ENCODE results near the gene TINAG.

Gene TINAG, protein sequence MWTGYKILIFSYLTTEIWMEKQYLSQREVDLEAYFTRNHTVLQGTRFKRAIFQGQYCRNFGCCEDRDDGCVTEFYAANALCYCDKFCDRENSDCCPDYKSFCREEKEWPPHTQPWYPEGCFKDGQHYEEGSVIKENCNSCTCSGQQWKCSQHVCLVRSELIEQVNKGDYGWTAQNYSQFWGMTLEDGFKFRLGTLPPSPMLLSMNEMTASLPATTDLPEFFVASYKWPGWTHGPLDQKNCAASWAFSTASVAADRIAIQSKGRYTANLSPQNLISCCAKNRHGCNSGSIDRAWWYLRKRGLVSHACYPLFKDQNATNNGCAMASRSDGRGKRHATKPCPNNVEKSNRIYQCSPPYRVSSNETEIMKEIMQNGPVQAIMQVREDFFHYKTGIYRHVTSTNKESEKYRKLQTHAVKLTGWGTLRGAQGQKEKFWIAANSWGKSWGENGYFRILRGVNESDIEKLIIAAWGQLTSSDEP

DNA sequence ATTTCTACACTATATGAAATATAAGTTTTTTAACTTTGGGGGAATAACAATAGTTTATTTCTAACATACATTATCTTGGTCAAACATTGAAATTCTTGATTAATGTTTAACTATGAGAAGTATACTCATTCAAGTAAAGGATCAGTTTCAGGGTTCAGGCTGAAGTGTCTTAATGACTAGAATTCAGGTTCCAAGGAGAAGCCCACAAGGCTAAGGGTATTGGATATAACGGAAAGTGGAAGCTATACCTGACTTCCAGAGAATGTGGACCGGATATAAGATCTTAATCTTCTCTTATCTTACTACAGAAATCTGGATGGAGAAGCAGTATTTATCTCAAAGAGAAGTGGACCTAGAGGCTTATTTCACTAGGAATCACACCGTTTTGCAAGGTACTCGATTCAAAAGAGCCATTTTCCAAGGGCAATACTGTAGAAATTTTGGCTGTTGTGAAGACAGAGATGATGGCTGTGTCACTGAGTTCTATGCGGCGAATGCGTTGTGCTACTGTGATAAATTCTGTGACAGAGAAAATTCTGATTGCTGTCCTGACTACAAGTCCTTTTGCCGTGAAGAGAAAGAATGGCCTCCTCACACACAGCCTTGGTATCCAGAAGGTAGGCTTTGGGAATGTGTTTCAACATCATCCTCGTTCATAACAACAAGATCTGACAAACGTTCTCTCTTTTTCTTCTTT is at the start of gene TINAG:
Gene TINAG, plus strand, starts transcription at position 153 of the 697 bp plus-strand sequence. Its CDS starts 110 bp downstream, at position 263.
- DNase-seq (ENCODE audit: low read depth) = no peak

DNA sequence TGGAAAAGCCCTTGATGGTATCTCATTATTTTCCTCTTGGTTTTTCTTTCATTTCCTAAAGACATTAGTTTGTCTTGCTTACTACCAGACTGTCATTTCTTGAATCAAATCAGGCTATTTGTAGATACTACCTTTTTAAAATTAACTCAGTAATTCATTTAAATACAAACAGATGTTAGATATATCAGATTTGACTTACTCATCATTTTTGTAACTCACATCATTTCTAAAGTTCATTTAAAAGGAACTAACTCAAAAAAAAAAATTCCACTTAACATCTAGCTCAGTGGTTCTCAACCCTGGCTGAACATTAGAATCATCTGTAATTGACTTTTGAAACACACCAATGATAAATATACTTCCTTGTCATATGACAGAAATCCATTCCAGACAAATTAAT is 48.2 kb upstream of the TINAG start:
- DNase-seq (ENCODE audit: low read depth) = no peak

- no peak for DNase-seq (ENCODE audit: low read depth)
Measured at GRCh38 chr6:54262499-54262898, 45.7 kb upstream of the TINAG start.

DNA sequence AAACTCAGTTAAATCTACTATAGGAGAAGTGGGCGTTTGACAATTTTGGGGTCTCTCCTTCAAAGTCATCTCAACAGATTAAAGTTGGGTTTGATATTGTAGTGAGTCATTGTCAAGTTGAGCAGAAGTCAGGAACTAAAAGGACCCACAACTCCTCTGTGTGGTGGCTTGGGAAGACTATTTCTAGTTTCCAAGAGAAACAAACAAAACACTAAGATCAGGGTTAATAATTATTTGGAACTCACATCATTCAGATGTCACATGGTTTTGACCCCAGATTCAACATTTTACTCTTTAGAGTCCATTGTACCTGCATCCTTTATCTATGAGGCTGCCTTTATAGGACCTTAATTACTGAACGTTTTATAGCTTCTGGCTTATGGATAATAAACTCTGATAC is 45.3 kb upstream of the TINAG start:
- no peak for DNase-seq (ENCODE audit: low read depth)

DNA sequence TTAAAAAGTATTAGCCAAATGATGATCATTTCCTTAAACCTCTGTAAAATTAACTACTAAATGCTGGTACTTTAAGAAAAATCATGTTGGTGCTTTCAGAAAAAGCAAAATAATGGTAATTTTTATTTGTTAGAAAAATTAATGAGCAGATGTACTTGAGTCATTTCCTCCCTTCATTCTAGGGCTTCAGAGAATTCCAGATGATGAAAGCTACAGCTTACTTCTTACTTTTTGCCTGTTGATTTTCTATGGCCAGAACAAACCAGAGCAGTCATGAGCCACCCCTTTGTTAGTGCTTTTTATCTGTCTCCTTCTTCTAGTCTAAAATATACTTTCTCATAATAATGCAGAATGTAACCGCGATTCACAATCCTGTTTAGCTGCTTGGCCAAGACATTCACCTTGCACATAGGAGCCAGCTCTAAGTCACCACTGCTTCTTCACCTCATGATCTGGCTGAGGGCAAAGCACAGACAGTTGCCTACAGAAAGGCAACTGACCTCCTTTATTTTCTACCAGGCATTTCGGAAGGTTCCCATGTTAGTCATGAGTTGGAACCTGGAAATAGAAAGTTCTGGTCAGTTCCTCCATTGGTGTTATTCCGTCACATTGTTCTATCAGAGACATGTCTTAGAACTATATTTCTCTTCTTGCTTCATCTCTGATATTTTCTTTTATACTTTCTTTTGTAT is 43.5 kb upstream of the TINAG start:
- no peak for DNase-seq (ENCODE audit: low read depth)

GRCh38 chr6:54266400-54266923 is 41.8 kb upstream of the TINAG start:
- DNase-seq (ENCODE audit: low read depth) = no peak

GRCh38 chr6:54267798-54268197 is 40.4 kb upstream of the TINAG start:
- no peak for DNase-seq (ENCODE audit: low read depth)

DNA sequence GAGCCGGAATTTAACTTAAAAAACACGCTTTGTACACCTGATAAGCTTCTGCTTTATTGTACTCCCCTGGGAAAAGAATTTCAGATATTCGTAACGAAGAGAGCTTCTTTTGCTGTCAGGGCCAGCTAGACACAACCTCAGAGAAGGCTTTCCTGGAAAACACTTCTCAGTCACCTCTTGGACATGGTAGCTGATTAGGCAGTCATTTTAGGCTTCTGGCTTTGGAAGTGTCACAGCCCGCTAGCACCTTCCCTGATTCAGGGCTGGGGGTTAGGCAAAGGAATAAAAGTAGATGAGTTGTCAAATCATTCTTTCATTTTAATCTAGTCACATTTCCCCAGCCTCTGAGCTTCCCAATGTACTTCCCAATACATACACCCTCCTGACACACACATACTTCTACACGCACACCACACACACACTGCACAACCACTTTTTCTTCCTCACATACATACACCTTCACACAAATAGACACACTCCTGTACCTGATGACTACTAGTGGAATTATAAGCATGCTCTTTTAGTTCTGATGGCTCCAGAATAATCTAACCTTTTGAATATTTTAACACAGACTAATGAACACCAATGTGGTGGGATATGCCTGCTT is 34.9 kb upstream of the TINAG start:
- no peak for DNase-seq (ENCODE audit: low read depth)

- DNase-seq (ENCODE audit: low read depth) = no peak
Measured at GRCh38 chr6:54274383-54274782, 33.9 kb upstream of the TINAG start.

DNA sequence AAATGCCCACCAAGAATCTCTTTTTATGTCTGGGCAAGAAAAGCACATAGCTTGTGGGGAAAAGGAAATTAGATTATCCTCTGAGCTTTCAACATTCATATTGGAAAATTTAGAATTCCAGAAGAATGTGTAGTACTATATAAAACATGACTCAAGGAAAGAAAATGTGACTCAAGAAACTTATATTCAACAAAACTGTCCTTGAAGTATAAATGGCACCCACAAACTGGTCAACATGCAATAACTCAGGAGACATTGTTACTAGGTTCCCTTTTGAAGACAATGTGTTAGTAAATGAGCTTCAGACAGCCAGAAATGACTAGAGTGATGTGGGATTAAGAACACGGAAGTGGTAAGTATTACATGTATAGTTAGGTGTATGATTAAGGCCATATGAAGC is 26.1 kb upstream of the TINAG start:
- no peak for DNase-seq (ENCODE audit: low read depth)

- no peak for DNase-seq (ENCODE audit: low read depth)
Measured at GRCh38 chr6:54284161-54284860, 23.9 kb upstream of the TINAG start.

DNA sequence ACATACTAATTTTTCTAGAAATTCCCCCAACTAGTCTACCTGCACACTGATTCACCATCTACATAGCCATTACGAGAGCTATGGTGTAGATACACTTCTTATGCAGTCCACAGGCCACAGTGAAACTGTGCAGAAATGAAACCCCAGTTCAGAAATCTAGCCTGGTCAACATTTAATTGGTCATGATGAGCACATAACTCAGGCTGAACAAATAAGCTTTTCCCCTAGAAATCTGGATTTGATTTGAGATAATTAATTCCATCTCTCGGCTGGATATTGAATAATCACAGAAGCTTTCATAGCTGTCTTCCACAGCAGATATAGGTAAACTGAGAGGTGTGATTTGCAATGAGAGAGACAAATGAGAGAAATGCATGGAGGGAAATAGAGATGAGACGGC is 22.6 kb upstream of the TINAG start:
- DNase-seq (ENCODE audit: low read depth) = no peak

DNA sequence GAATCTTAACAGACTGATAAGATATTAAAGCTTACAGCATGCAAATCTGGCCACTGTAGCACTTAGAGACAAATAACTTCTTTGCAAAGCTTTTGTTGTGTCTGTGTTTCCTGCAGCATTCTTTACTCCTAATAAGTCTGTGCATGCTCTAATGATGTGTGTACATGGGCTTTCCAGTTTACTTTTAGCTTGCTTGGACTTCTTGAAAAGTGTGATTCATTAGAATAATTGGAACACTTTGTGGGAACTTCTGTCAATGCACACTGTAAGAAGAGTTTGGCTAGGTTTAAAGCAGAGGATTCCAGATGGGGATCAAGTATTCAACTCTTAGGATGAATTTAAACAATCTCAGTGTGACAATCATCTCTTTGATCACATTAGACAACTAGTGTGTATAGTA is 22.1 kb upstream of the TINAG start:
- DNase-seq (ENCODE audit: low read depth) = no peak

DNA sequence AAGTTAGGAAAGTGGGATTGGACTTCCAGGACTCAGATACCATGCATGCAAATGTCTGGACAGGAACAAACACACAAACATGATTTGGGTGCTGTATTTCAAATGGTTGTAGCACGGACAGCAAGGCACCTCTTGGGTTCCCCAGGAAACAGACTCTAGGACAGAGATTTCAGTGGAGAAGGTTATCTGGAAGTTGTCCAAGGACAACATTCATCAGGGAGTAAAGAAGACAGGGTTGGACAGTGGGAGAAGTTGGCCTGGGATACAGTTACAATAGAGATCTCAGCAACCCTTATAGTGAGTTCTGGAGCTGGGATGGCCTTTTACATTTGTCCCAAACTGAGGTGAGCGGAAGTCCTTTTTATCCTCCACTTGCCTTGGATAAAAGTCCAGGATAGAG is 19.8 kb upstream of the TINAG start:
- no peak for DNase-seq (ENCODE audit: low read depth)

- DNase-seq (ENCODE audit: low read depth) = no peak
Measured at GRCh38 chr6:54289426-54289825, 18.8 kb upstream of the TINAG start.

DNA sequence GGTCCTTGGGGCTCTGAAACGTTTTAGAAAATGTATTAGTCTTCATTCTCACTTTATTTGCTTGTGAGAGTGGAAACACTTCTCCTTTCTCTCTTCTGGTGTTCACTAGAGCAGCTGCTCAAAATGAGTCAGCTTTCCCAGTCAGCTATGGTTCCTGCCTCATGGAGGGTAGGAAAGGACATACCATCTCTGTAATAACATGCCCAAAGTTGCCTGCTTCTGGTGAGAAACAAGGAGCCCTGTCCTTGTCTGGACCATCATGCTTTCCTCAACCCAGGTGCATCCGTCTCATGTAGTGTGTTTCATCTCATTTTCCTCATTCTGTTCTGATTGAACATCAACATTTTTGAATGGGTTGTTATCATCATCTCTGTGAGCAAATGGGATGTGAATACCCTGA is 17.1 kb upstream of the TINAG start:
- no peak for DNase-seq (ENCODE audit: low read depth)

DNA sequence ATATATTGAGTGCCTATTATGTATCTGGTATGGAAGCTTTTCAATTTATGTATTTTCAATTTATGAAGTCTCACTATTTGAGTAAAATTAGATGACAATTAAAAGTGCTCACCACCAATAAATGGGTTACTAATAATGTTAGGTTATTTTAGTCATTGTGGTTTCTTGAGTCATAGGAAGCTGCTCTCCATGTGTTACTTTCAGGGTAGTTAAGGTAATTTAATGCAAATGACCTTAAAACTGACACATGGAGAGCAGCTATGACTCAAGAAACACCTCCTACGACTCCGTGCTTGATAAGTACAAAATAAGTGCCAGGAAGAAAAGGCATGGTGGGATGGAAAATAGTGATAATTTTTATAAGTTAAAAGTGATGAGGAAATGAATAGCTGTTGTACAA is 16.5 kb upstream of the TINAG start:
- DNase-seq (ENCODE audit: low read depth) = no peak

DNA sequence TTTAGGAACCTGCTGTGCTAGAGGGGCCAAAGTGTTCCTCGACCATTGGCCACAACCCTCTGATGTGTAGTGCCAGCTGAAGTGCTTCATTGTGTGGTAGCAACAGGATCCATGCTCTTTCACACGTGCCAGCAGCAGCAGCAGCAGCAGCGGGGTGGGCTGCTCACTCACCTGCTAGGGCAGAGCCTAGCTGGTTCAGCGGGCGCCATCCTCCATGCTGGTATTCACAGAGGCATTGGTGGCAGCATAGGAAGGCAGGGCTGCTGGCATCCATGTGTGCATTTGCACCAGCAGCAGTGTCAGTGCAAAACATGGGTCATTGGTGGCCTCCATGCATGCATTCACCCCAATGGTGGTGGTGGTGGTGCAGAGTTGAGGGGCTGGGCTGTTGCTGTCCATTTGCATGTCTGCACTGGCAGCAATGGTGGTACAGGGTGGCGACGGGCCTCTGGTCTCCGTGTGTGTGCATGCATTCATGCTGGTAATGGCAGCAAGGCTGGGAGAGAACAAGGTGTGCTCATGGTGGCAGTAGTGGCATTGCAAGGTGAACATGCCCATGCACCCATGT is 13.2 kb upstream of the TINAG start:
- DNase-seq (ENCODE audit: low read depth) = no peak

DNA sequence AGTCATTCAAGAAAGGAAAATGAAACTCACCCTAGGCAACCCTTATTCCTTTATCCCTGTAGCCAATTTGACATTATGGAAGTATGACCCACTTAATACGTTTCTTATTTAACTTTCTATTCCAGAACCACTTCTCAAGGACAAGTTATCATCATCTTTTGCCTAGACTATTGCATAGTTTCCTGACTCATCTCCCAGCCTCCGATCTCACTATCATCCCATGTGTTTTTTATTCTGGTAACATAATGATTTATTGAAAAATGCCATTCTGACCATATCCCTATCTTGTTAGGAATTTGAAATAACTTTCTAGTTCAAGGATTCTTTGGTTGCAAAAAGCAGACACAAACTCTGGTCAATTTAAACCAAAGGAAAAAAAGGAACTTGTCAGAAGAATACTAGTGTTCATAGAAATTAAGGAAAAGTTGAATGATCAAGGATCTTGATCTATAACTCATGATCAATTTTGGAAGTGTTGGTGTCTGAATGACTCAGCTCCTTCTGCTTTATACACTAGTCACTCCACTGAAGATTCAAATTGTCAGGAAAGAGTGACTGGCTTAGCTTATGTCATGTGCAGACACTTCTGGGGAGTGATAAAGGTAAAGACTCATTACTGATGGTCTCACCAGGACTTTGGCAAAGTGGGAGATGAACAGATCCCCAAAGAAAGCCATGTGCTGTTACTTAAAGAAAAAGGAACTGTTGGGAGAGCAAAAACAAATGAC is 8.5 kb upstream of the TINAG start:
- DNase-seq (ENCODE audit: low read depth) = no peak

GRCh38 chr6:54301770-54302169 is 6.5 kb upstream of the TINAG start:
- DNase-seq (ENCODE audit: low read depth) = no peak
